Activated CD8-positive, alpha-beta memory T cell treated with anti-CD3 and anti-CD28 coated beads, Interleukin-2, amount 50 U/mL, for 24 hours (primary cell): ENCODE data around the gene ELAC1.
"Not testable (repeated sequence)": the region's sequence is repeated elsewhere in the genome, so short reads cannot be mapped to it uniquely, and the experiment has no call there.

Experiments
- DNase-seq: peaks from one replicate; pipeline ENCODE4 v3.0.0-alpha.2; 2020; ENCODE audit errors: extremely low read depth

ELAC1 gene

GRCh38 chr18:50972404-50972803 lies 4.6 kb downstream of the ELAC1 start:
- not testable (repeated sequence) for DNase-seq

DNA sequence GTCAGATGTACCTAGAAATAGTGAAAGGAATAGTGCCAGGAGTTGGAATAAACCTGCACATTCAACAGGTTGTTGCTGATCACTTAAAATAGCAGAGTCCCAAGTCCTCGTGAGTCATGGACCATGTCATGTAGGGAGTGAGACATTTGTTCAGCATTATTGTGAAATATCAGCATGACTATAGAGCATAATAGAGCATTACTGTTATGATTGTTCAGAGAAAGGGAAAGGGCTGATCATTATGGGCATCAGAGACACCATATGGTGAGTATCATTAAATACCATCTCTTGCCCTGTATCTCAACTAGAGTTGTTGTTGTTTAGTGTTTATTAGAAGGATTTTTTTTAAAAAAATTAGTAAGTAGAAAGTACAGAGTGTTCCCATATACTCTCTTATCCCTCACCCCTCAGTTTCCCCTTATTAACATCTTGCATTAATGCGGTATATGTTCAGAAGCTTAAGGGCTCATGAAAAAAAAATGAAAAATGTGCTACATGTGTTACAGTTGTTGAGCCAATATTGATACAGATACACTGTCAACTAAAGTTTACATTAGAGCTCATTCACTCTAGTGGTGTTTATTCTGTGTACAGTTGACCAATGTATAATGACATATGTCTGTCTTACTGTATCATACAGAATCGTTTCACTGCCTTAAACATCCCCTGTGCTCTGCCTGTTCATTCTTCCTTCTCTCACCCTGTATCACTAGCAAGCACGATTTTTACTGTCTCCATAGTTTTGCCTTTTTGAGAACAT lies 5.7 kb downstream of the ELAC1 start:
- no peak for DNase-seq

DNA sequence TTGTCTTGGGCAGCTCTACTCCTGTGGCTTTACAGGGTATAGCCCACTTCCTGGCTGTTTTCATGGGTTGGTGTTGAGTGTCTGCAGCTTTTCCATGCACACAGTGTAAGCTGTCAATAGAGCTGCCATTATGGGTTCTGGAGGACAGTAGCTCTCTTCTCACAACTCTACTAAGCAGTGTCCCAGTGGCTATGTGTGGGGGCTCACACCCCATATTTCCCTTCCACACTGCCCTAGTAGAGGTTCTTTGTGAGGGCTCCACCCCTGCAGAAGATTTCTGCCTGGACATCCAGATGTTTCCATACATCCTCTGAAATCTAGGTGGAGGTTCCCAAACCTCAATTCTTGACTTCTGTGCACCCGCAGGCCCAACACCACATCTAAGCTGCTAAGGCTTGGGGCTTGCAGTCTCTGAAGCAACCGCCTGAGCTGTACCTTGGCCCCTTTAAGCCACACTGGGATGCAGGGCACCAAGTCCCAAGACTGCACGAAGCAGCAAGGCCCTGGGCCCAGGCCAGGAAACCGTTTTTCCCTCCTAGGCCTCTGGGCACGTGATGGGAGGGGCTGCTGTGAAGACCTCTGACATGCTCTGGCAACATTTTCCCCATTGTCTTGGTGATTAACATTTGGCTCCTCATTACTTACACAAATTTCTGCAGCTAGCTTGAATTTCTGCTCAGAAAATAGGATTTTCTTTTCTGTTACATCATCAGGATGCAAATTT lies 9.4 kb downstream of the ELAC1 start:
- DNase-seq = no peak

DNA sequence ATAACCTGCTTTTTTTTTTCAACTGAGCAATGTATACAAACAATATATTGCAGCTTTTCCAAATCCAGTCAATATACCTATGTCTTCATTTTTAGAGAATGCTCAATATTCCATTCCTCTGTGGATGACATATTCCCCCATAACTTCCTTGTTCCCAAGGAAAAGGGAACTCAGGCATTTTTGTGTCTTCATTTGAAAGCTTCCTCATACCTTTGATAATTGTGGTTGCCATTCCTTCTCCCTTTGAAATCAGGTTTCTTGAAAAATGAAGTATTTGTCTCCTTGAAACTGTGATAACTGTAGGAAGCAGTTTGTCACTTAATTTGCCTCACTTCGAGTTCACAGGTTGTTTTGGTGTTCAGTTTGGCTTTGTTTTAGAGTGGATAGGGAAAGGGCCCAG lies 13.5 kb downstream of the ELAC1 start:
- no peak for DNase-seq

DNA sequence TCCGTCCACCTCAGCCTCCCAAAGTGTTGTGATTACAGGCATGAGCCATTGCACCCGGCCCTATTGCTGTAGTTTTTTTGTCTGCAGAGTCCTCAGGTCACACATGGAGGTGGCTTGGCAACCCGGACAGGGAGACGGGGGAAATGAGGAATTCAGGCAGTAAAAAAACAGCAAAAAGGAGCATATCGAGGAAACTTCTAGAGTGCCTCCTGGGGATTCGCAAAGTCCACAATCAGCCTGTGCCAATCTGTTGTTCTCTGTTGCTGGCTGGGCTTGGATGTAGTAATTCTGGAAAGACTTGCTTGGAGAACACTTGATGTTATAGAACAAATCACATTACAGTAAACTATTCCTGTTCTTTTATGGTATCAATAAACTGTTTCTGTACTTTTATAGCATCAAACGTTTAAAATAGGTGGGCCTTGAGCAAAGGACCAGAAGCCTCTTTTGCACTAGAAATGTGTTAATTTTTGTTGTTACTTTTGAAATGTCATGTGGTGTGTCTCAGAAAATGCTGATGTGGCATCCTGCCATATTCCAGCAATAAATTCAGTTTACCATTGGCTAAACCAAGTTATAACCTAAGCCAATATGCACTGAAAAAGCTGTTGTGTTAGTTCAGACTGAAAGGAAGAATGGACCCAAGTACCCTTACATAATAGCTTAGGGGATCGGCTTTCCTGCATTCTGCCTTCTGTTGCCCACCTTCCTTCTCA lies 14.4 kb downstream of the ELAC1 start:
- no peak for DNase-seq

- DNase-seq = no peak
Measured at GRCh38 chr18:50982802-50983179, 15.0 kb downstream of the ELAC1 start.

DNA sequence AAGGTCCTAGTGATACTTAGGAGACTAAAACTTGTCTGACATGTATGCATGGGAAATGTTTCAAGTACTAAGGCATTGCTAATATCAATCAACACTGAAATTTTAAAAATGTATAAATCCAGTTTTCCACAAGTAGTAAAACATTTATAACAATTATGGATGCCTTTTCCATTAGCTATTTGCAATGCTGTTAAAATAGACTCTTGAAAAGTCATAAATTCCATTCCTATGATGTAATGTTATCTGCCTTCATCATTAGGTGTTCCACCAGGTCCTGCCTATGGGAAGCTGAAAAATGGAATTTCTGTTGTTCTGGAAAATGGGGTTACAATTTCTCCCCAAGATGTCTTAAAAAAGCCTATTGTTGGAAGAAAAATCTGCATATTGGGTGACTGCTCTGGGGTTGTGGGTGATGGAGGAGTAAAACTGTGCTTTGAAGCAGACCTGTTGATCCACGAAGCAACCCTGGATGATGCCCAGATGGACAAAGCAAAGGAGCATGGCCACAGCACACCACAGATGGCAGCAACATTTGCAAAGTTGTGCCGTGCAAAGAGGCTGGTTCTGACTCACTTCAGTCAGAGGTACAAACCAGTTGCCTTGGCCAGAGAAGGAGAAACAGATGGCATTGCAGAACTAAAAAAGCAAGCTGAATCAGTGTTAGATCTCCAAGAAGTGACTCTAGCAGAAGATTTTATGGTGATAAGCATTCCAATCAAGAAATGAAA lies 18.7 kb downstream of the ELAC1 start:
- DNase-seq = no peak

DNA sequence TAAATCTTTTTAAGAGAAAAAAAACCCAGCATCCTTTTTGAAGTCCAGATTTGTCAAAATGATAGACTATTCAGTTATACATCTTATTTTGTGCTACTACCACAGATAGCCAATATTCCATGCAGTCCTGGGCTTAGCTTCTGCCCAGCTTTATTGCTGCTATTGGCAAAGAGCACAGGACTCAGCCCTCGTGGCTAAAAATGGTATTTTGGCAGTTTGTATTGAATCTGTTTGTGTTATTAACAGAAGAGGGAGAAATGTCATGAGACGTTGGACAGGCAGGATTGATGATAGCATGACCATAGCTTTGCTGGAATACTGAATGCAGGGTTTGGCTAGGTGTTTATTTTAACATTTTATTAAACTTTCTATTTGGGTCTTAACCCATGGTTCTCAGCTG lies 19.4 kb downstream of the ELAC1 start:
- DNase-seq = no peak

DNA sequence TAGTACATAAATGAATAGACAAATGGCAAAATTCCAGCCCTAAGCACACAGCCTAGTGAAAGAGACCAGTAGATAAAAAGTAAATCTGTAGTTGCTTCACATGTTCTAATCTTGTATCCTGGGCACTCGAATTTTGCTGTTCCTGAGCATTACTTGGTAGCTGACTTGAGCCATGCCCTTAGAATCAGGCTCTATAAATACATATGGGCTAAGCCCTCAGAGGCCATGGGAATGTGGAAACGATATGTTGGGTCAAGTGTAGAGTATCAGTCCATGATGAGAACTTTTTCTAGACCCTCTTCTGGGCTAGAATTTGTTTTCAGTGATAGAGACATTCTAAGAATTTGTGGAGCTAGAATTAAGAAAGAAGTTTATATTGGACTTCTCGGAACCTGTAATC lies 21.9 kb downstream of the ELAC1 start:
- DNase-seq = no peak

DNA sequence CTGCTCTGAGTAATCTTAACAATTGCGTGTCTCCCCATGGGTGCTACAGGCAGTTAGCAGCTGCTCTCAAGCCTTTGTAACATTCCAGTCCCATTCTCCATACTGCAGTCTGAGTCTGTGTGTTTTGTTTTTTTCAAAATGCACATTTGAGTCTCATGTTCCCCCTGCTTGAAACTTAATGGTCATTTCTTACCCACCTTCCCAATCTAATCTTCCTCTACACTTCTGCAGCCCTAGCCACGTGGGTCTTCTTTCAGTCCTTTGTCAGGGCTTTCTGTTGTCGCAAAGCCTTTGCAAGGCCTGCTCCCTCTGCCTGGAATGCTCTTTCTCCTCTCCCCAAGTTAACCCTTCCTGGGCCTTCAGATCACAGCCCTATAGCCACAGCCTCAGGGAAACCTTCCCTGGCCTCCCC lies 24.5 kb downstream of the ELAC1 start:
- no peak for DNase-seq

GRCh38 chr18:50994031-50994430 lies 26.2 kb downstream of the ELAC1 start:
- DNase-seq = no peak

GRCh38 chr18:51003174-51003573 lies 35.3 kb downstream of the ELAC1 start:
- not testable (repeated sequence) for DNase-seq

DNA sequence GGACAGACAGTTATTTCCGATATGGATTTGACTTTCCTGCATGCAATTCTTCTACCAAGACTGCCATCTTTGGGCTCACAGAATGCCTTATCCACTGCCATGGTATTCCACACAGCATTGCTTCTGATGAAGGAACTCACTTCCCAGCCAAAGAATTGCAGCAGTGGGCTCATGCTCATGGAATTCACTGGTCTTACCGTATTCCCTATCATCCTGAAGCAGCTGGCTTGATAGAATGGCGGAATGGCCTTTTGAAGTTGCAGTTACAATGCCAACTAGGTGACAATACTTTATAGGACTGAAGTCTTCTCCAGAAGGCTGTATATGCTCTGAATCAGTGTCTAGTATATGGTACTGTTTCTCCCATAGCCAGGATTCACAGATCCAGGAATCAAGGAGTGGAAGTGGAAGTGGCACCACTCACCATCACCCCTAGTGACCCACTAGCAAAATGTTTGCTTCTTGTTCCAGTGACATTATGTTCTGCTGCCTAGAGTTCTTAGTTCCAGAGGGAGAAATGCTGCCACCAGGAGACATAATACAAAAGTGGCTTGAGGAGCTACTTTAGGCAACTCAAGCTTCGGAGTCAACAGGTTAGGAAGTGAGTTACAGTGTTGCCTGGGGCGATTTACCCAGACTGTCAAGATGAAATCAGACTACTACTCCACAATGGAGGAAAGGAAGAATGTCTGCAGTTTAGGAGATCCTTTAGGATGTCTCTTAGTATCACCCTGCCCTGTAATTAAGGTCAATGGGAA lies 38.4 kb downstream of the ELAC1 start:
- DNase-seq = no peak

DNA sequence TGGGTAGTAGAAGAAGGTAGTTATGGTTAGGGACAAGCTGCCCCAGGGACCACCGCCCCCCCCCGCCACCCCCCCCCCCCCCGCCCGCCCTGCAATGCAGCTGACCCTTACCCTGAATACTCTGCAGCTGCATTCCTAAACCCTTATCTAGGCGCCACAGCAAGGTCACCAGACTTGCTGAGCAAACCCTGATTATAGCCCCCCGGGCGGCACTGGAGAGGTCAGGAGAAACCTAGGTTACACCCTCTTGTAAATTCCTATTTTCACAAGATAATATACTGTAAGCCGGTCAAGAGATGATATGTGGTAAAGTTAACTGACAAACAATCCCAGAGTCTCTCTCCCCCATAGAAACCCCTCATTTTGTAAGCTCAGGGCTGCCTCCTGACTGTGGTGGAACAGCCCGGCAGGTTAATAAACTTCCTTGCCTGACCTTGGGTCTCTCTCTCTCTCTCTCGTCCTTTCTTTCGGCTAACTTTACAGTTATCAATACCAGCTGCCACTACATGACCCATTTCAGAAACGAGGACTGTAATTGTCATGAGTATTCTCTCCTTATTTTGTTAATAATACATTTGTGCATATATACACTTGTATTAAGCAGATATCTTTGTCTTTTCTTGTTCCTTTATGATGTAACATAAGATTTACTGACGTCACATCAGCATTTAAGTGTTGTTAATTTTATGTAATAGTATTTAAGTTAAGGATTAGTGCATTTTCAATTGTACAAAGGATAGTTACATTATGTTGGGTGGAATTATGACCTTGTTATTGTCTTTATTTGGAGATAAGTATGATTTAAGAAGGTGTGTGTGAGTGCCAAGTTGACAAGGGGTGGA lies 39.3 kb downstream of the ELAC1 start:
- DNase-seq = no peak

DNA sequence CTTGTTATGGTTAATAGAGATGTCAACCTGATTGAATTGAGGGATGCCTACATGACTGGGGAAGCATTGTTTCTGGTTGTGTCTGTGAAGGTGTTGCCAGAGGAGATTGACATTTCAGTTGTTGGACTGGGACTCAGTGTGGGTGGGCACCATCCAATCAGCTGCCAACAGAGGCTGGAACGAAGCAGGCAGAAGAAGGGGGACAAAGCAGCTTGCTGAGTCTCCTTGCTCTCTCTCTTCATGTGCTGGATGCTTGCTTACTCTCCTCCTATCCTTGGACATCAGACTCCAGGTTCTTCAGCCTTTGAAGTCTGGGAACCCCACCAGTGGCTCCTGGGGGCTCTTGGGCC lies 39.9 kb downstream of the ELAC1 start:
- DNase-seq = no peak

DNA sequence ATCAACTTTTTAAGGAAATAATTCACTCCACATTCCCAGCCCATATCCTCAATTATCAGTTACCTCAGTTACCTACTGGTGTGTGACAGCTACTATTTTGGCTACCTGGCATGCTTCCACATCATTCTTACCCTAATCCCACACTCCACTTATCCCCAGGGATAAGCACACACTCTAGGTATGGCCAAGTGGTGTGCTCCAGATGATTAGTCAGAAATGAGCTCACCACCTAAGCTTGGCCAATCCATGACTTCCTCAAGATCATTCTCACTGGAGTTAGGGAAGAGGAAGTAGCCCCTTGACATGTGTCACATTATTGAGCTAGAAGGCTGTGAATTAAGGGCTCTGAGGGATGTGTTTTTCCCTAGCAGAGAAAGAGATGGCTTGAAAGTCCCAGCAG lies 41.2 kb downstream of the ELAC1 start:
- no peak for DNase-seq

DNA sequence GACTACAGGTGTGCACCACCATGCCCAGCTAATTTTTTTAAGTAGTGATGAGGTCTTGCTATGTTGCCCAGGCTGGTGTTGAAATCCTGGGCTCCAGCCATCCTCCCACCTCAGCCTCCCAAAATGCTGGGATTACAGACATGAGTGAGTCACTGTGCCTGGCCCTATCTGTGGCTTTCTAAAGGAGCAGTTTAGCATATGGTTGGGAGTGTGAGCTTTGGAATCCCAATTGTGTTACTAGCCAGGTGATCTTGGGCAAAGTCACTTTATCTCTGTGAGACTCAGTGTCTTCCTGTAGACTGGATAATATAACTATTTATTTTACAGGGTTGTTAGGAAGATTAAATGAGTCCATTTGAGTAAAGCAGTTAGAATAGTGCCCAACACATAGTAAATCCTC lies 42.4 kb downstream of the ELAC1 start:
- DNase-seq = no peak

- DNase-seq = no peak
Measured at GRCh38 chr18:51011709-51012108, 43.9 kb downstream of the ELAC1 start.

DNA sequence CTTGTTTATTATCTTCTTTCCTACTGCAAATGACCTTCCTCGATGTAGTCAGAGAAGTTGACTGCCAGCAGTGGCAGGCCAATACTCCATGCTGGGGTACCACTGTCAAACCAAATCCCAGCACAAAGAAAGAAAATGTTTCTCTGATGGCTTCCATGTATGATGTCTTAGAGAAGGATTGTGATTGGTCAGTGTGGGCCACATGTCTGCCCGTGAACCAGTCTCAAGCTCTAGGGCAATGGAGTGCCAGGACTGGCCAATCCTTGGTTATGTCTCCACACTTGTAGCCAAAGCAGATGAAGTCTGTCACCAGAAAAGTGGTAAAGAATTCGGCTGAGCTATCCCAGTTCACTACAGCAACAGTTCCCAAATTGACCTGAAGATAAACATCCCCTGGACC lies 44.6 kb downstream of the ELAC1 start:
- DNase-seq = no peak

GRCh38 chr18:51013259-51013658 lies 45.4 kb downstream of the ELAC1 start:
- DNase-seq = no peak
